Lower leg skin (tissue), 3 donors: Measurements from ENCODE around the gene TNFAIP2.
"Not testable (repeated sequence)": the region's sequence is repeated elsewhere in the genome, so short reads cannot be mapped to it uniquely, and the experiment has no call there.

Source experiments
- CTCF ChIP-seq, 3 donors: fragments of 450-650 bp; IDR thresholded peaks; one replicate each; pipeline ENCODE4 v1.5.1; 2016; ENCODE audit warnings: antibody characterized with exemption in 3 of 3, mild to moderate bottlenecking in 3 of 3, moderate library complexity in 2 of 3
- POLR2A ChIP-seq, 2 donors: fragments of 450-650 bp; IDR thresholded peaks; one replicate each; pipeline ENCODE4 v1.6.1; 2016 to 2017; ENCODE audit warnings: antibody characterized with exemption in 2 of 2, mild to moderate bottlenecking in 1 of 2, moderate library complexity in 1 of 2

GRCh38 chr14:103119527-103119926, 3.7 kb upstream of the TNFAIP2 start:
- TF ChIP-seq CTCF, POLR2A (IDR thresholded peaks at IDR 0.05): not testable (repeated sequence)
